HuH-7 (cell line): ENCODE measurements around the gene AAR2.

Experiments
- DNase-seq: peaks from one replicate; pipeline ENCODE4 v3.0.0; 2011; ENCODE audit warnings: low spot score

AAR2 gene

DNA sequence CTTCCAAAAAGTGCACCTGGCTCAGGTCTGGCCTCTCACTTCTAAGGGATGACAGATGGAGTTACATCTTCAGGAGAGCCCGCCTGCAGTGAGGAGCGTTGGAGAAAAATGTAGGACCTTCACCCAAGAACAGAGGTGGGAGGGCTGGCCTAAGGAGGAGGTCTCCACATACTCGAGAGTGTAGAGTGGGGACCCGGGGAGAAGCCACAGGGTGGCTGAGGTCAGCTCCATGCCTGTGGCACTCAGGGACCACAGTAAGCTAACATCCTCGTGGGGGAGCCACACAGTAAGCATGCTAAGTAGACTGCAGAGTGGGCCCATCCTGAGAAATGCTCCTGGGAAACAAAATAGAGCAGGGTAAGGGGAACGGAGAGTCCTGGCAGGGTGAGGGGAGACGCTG lies 24.0 kb downstream of the AAR2 start:
- DNase-seq: no peak

DNA sequence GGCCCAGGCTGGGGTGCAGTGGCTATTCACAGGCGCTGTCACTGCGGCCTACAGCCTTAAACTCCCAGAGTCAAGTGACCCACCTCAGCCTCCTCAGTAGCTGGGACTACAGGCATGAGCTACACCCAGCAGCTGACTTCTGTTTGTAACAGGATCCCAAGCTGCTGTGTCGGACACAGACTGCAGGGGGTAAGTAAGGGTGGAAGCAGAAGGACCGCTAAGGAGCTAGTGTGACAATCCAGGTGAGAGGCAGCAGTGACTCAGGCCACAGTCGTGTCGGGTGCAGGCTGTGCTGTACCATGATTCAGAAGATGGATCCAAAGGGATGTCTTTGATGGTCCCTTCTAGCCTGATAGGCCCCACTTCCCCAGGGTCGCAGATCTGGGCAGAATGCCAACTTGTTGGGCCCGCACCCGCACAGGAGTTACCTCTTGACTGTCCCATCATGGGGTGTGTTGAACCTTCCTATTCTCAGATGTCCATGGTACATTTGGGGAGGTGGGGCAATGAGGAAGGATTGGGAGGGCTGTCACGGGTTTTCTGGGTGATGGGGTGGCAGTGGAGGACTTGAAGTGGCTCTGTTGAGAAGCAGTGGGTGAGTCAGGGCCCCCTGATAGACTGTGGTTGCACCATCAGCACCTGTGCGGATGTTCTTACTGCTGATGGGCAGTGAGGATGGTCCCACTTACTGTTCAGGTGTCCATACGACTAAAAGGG lies 25.3 kb downstream of the AAR2 start:
- no peak for DNase-seq

DNA sequence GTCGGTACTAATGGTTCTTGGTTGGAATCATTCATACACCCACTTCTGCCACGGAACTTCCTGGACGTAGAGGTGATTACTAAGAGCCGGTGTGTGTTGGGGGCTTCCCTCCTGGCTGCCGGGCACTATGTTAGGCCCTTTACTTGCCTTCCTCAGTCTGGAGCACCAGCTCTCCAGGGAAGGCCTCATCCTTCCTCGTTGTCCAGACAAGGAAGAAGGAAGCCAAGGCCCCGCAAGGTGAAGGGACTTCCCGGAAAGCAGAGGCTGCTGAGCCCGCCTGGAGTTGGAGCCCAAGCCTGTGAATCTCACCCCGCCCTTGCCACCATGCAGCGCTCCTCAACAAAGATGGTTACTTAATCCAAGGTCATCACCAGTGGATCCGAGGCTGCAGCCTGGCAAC lies 26.2 kb downstream of the AAR2 start:
- no peak for DNase-seq

DNA sequence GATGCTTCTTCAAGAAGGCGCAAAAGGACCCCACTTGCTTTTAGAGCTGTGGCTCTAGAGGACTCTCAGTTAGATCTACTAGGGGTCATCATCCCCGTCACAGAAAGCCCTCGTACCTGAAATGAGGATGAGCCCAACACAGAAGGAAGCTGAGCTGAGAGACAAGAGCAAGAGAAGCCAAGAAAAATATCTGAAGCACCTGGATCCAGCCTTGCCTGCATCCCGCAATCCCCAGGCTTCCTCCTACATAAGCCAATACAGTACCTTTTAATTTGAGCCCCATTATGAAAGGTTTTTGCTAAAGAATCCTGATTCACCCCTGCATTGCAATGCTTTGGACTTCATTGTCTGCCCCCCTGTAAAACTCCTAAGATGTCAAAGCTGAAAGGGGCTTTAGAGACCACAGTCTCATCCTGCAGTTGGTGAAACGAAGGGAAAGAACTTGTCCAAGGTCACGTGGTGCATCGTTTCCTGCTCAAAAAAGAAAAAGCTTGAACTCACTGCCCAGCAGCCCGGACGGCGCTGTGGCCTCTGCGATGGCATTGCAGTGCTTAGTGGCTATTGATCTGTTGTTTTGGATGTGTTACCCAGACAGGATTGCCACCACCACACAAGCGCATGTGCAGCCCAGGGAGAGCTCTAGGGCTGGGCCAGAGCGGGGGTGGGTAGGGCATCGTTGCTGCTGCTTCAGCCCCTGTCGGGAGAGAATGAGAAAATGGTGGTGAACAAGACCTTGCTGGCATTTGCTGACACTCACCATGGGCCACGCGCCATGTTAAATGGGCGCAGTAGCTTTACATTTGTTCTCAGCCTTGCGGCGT lies 28.4 kb downstream of the AAR2 start:
- no peak for DNase-seq

DNA sequence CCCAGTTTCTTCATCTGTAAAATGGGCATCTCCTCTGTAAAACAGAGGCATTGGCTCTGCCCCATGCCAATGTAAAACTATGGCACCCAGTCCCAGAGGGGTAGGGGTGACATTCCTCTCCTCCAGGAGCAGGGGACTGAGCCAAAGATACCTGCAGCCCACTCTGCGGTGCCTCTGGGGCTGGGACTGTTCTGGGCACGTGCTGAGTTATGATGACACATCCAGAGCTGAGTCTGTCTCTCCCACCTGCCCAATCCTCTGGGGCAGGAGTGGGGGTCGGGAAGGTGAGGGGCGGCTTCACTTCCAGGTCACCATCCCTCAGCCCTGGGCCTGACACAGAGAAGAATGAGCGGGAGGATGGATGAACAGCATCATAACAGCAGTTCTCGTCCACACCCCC lies 29.9 kb downstream of the AAR2 start:
- DNase-seq: no peak

DNA sequence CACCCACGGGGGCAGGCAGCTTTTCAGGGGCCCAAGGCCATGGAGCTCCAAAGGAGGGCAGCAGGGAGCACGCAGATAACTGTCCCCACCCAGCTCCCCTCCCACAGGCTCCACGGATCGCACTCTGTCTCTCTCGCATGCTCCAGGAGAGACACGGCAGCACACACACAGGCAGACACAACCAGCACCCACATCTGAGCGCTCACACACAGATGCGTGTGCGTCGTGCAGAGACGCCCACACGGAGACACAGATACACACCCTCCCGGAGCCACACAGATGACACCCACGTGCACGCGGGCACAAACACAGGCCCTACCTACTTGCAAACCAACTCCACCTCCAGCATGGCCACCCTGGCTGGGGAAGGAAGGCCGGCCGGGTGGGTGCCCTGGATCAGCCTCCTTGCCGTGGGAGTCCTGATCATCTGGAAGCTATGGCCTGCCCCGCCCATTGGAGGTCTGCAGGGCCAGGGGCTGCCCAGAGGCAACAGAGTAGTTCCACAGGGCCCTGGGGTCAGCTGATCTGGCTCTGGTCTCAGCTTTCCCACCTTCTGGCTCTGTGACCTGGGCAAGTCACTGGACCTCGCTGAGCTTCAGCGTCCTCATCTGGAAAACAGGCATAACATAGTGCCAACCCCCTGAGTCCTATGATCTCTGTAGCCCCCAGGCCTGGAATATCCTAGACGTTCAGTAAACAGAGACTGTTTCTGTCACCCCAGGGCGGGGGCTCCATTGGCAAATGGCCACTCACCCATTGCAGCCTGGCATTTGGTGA lies 31.5 kb downstream of the AAR2 start:
- DNase-seq: no peak

DNA sequence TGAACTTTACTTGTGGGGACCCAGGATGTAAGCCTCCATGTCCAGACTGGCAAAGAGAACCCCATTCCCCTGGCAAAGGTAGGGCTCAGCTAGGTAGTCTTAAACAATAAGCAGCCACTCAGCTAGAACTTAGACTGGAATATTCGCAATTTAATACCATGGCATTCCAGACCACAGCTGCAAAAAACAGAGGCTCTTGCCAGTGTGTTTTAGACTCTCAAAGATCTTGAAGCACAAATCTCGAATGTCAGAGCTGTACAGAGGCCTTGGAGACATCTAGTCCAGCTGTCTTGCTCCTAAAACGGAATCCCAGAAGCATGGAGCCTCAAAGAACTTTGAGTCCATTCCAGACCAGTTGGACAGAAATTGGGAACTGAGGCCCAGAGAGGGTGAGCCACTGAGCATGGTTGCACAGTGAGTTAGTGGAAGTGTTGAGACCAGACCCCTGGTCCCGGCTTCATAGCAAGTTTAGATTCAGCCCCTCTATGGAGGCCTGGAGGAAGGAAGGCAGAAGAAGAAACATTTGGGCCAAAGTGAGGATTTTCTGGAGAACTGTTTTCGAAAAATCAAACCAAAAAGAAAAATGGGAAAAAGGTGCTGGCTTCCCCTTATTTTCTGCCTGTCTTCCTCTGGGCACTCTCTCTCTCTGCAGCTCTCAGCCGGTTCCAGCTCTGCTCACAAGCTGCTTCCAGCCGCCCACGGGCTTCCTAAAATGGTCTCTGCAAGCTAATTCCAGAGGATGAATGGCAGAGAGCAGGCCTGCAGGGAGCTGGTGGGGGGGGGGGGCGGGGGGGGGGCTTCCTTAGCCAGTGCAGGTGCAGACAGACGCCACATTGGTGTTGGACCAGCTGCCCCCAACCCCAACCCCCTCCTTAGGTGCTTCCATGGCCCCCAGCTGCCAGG lies 32.4 kb downstream of the AAR2 start:
- no peak for DNase-seq

DNA sequence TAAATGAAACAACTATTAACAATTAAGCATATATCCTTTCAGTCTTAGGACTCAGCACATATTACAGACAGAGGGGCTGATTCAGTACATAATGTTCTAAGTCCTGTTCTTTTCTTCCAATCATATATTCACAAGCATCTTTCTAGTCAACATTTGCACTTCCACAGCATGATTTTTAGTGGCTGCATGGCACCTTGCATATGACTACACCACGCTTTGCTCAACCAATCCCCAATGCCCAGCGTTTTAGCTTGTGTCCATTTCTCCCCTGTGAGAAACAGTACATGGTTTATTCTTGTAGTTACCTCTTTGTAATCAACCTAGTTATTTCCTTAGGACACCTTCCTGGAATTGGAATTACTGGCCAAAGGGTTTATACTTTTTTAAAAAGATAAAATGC lies 33.2 kb downstream of the AAR2 start:
- no peak for DNase-seq

DNA sequence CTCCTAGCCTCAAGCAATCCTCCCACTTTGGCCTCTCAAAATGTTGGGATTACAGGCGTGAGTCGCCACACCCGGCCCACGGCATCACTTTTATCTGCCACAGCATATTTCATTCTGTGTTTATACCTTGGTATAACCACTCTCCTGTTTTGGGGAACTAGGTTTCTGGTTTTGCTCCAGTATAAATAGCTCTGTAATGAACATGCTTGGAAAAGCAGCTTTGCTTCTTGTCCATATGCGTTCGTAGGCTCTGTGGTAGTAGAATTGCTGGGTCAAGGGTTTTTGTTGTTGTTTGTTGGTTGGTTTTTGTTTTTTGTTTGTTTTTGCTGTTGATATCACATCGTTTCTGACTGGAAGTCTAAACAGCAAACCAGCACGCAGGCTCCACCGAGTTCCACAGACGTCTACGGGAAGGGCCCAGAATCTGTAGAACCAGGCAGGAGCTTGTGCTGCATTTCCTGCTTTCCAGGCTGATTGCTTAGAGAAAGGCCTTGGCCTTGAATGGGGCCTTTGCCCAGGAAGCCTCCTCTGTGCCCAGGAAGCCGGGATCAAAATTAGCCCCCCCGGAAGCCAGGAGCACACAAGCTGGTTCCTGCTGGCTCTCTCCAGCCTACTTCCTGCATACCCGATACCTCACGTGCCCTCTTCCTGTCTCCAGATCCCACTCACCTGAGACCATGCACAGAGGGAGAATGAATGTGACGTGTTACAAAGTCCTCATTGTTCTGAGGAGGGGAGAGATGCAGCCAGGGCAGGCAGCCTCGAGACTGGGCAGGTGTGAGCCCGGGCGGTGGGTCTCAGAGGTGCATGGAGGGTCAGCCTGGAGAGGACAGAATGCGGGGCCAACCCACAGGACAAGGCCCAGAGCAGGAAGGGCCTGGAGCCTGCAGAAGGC lies 34.7 kb downstream of the AAR2 start:
- DNase-seq: no peak

DNA sequence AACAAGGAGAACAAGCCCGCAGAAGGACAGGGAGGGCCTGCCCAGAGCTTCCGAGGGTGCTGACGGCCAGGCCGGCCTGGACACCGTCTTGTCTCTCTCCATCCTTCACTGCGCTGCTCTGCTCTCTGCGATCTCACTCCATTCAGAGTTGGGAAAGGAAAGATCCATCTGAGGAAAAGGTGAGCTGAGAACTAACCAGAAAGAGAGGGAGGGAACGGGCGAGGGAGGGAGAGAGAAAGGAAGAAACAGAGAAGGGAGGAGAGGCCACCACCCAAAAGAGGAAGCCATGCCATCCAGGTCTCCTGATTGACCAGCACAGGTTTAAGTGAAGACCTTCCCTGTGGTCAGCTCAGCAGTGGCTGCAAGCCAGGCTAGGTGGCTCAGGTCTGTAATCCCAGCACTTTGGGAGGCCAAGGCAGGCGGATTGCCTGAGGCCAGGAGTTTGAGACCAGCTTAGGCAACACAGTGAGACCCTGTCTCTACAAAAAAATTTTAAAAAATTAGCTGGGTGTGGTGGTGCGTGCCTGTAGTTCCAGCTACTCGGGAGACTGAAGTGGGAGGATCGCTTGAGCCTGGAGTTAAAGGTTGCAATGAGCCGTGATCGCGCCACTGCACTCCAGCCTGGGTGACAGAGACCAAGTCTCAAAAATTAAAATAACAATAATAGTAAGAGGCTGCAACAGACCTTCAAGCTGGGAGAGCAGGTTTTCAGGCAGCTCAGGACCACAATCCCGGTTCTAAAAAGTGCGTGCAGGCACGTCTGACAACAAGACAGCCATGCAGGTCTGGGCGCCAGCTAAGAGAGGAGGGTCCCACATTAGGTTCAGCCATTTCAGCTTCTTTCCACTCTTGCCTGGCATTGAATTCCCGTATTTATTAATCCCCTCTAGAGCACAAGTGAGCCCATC lies 35.6 kb downstream of the AAR2 start:
- no peak for DNase-seq

DNA sequence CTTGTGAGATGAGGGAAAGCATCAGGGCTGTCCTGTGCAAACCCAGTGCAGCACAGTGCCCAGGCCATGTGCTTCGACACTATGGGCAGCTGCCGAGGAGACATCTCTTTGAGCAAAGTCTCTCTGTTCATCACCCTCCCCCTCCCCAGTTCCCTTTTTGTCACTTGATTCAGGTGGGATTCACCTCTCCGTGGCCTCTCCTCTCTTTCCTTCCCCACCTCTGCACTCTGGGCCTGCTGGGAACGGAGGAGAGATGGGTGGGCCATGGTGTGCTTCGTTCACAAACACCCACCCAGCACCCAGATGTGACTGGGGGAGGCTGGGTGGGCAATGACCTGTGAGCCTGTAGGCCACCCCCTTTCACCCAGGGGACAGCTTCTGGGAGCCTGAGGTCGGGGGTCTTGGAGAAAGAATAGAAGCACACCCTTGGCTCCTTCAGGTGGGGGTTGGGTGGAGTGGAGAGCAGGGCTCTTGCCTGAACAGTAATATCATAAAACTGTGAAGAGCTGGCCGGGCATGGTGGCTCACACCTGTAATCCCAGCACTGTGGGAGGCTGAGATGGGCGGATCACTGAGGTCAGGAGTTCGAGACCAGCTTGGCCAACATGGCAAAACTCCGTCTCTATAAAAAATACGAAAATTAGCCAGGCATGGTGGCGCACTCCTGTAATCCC lies 36.4 kb downstream of the AAR2 start:
- no peak for DNase-seq

DNA sequence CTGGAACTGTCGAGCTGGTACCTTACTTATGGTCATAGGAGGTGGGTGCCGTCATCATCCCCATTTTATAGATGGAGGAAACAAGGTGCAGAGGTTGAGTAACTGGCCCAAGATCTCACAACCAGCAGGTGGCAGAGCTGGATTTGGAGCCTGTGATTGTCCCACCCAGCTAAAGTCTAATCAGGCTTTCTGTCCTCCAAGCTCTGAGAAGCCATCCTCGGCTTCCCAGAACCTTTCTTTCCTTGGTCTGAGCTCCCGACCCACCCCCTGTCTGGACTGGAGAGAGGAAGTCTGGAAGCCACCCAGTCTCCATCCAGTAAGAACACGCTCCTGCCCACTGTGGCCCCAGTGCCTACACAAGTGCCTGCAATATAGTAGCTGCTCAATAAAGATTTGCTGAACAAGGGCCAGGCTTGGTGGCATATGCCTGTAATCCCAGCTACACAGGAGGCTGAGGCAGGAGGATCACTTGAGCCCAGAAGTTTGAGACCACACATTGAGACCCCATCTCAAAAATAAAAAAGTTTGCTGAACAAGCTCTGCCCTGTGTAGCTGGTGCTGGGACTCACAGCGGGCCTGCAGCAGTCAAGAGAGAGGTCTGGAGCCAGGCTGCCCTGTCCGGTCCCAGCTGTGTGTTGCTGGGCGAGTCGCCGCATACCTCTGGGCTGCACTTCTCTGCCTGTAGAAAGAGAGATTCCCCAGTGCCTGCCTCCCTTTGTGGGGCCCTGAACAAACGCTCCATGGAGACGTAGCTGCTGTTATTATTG lies 37.3 kb downstream of the AAR2 start:
- DNase-seq: peak; percentile 31

DNA sequence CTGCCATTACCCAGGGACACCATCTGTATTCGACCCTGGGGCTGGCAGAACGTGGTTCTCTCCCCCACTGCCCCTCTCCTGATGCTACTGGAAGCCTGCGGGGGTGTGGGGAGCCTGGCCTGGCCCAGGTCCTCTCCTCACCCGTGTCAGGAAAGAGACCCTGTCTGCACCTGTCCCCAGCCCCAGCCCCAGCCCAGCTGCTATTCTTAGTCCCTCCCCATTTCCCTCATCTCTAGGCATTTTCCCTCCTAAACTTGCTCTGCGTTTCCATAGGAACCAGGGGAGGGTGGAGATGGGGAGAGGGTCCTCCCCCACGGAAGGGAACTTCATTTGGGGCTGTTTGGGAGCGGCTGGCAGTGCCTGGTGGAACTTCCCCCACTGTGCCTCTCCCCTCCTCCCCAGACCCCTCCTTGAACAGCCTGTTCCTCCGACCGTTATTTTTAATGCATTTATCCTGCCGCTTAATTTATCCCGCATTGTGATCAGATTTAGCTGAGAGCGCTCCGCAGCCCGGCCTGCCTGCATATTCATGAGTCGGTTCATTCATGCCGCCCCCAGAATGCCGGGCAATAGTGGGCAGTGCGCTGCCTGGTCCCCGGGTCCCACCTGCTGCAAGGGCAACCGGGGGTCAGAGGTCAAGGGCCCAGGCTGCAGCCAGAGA lies 38.0 kb downstream of the AAR2 start:
- no peak for DNase-seq

DNA sequence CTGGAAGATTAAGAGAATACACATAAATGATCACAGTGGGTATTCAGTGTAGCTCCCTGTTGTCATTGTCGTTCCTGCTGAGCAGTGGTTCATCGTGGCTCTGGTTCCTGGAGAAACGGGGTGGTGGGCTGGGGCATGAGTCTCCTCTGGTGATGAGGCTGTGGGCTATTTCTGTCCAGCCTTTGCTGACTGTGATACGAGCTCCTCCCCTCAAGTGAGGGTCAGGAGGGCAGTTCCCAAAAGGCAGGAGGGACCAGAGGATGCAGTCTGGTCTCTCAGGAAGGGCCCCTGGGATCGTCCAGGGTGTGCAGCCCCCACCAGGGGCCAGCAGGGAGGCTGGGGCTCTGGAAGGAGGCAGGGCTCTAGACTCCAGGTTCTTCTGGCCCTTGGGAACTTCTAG lies 38.7 kb downstream of the AAR2 start:
- DNase-seq: no peak

DNA sequence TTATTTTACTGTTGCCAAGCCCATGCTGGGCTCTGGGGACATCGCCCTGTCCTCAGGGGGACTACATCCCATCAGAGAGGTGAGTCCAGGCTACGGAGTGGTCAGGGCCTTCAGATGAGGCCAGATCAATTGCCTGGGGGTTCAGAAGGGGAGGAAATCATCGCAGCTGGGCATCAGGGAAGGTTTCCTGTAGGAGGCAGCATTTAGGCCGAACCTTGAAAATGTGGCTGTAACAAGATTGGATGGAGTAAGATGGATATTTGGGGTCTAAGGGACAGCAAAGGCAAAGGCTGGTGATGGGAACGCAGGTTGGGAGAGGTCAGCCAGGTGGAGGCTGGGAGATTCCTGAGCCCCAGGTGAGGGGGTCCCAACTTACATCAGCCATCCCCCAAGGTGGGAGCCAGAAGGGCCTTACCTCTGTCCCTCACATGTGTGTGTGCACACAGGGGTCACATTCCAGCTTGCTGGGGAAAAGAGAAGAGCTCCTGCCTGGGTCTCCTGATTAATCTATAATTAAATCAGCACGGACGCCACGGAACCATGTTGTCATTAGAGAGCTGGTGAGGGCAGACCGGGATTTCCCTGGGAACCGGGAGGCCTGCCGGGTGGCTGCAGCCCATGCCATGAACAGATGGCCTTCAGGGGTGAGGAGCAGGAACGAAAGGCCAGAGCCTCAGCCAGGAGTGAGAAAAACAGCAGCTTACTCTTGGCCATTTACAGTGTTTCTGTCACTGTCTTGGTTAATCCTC lies 39.3 kb downstream of the AAR2 start:
- DNase-seq: no peak

DNA sequence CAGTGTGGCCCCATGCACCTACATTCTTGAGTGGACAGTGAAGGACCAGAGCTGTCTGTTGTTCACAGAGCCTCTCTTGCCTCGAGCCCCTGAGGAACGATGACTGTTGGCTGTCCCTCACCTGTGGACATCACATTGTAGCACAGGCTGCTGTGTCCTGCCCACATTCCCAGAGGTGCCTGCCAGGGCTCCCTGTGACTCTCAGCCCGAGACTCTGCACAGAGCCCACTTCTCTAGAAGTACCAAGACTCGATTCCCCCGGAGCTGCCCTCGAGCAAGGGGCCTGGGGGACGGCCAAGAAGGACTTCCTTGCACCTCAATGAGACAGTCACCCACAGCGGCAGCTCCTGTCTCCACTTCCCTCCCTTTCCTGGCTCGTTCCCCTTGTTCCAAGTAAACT lies 41.3 kb downstream of the AAR2 start:
- DNase-seq: no peak

DNA sequence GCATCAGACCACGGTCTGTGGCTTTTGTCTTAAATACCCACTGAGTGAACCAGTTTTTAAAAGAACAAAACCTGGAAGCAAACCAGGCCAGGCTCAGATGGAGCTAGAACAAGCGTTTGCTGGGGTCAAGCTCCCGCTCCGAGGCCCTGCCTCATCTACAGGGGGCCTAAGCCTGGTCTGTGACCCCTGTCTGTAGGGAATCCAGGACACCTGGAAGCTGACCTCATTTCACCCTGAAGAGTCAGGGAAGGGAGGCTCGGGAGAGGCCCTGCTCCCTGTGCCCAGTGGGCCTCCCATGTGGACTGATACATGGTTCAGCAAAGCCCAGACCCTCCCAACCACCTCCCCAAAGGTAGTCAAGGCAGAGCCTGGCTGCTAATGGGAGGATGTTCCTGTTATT lies 43.1 kb downstream of the AAR2 start:
- no peak for DNase-seq
